Skeletal muscle tissue (tissue), 4 donors: ENCODE measurements around the gene TMEM255B. TPM values are rescaled to one million over a fixed set of nuclear protein-coding genes. Genes with fewer than 3 reads are reported as not detected.

Experiments
- H3K27ac ChIP-seq: one replicate; pipeline ENCODE4 v1.7.0; 2013; ENCODE audit warnings: mild to moderate bottlenecking, low read depth, low read length, inconsistent platforms
- H3K27me3 ChIP-seq, 3 donors: one replicate each; pipeline ENCODE4 v1.7.0; 2013; ENCODE audit warnings: low read length in 3 of 3; ENCODE audit not compliant: control insufficient read depth in 3 of 3, insufficient read depth in 3 of 3
- H3K36me3 ChIP-seq, 3 donors: one replicate each; pipeline ENCODE4 v1.7.0; 2013; ENCODE audit warnings: low read length in 3 of 3; ENCODE audit not compliant: control insufficient read depth in 3 of 3, insufficient read depth in 3 of 3
- H3K4me1 ChIP-seq, 3 donors: one replicate each; pipeline ENCODE4 v1.7.0; 2013; ENCODE audit warnings: low read length in 3 of 3, mild to moderate bottlenecking in 3 of 3; ENCODE audit not compliant: control insufficient read depth in 3 of 3, insufficient read depth in 3 of 3
- H3K4me3 ChIP-seq, 3 donors: one replicate each; pipeline ENCODE4 v1.7.0; 2013; ENCODE audit warnings: low read length in 3 of 3
- H3K9ac ChIP-seq, 3 donors: one replicate each; pipeline ENCODE4 v1.7.0; 2013; ENCODE audit warnings: low read length in 3 of 3, mild to moderate bottlenecking in 3 of 3, moderate library complexity in 2 of 3, low read depth in 1 of 3
- H3K9me3 ChIP-seq, 3 donors: one replicate each; pipeline ENCODE4 v1.7.0; 2013; ENCODE audit warnings: low read length in 3 of 3; ENCODE audit not compliant: control insufficient read depth in 3 of 3
- total RNA-seq: library from RNA; depleted of rRNA; stranded (reverse); fragments of >200 nt; gene quantifications from one replicate; pipeline ENCODE4 v1.2.3, GENCODE V29; 2014
- donor health status: Osteomylitis.

Gene TMEM255B
- total RNA-seq, 1 donor from 2014 or later: 2.6 TPM

DNA sequence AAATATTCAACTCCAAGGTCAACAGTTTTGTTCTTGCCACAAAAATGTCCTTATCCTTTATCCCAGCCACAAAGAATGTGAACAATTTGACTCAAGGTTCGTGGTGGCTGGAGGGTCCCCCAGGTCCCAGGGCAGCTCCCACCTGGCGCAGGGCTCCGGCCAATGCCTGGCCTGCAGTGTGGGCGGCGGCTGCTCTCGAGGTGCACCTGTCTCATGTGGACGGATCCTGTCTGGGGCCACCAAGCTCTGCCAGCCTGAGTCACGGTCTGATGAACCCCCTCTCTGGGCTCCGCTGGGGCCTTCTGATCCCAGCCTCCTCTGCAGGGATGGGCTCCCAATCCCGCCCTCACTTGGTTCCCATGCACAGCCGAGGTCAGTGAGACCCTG, 55.4 kb downstream of the TMEM255B start:
- Histone ChIP-seq H3K27ac (peak overlapping the region; percentile 18), H3K4me1 (peaks cover 11 to 26% (median 24%) of the 10 kb centered on the region in 3 donors), H3K9me3 (peaks cover 0 to 4% (median 0%) of the 10 kb centered on the region in 3 donors), H3K4me3 (no peak overlapping the region), H3K27me3 (peaks cover 0 to 9% (median 0%) of the 10 kb centered on the region in 3 donors), H3K9ac (no peak overlapping the region), H3K36me3 (no peaks in the 10 kb centered on the region)

GRCh38 chr13:113815151-113816058, 56.4 kb downstream of the TMEM255B start:
- Histone ChIP-seq H3K9ac (no peak overlapping the region), H3K9me3 (no peaks in the 10 kb centered on the region), H3K4me1 (peaks cover 21 to 36% (median 34%) of the 10 kb centered on the region in 3 donors), H3K4me3 (peak overlapping the region in 2 of 3 donors; percentile 6 to 48), H3K27me3 (peaks cover 0 to 9% (median 0%) of the 10 kb centered on the region in 3 donors), H3K36me3 (no peaks in the 10 kb centered on the region), H3K27ac (no peak overlapping the region)

- H3K4me3 ChIP-seq: no peak overlapping the region
- H3K9ac ChIP-seq: peak overlapping the region in 1 of 3 donors; percentile 33
- peaks cover 0 to 9% (median 0%) of the 10 kb centered on the region in 3 donors for H3K27me3 ChIP-seq
- H3K4me1 ChIP-seq: peaks cover 31 to 46% (median 44%) of the 10 kb centered on the region in 3 donors
- H3K27ac ChIP-seq: no peak overlapping the region
- H3K36me3 ChIP-seq: no peaks in the 10 kb centered on the region
- no peaks in the 10 kb centered on the region for H3K9me3 ChIP-seq
Observed at GRCh38 chr13:113816254-113816929, 57.4 kb downstream of the TMEM255B start.

GRCh38 chr13:113816946-113817859, 58.2 kb downstream of the TMEM255B start:
- Histone ChIP-seq H3K36me3 (peaks cover 0 to 4% (median 4%) of the 10 kb centered on the region in 3 donors), H3K27me3 (peaks cover 0 to 4% (median 0%) of the 10 kb centered on the region in 3 donors), H3K27ac (peak overlapping the region; percentile 40), H3K4me3 (peak overlapping the region in 1 of 3 donors; percentile 29), H3K9ac (peak overlapping the region in 1 of 3 donors; percentile 45), H3K4me1 (peaks cover 39 to 54% (median 52%) of the 10 kb centered on the region in 3 donors), H3K9me3 (no peaks in the 10 kb centered on the region)

DNA sequence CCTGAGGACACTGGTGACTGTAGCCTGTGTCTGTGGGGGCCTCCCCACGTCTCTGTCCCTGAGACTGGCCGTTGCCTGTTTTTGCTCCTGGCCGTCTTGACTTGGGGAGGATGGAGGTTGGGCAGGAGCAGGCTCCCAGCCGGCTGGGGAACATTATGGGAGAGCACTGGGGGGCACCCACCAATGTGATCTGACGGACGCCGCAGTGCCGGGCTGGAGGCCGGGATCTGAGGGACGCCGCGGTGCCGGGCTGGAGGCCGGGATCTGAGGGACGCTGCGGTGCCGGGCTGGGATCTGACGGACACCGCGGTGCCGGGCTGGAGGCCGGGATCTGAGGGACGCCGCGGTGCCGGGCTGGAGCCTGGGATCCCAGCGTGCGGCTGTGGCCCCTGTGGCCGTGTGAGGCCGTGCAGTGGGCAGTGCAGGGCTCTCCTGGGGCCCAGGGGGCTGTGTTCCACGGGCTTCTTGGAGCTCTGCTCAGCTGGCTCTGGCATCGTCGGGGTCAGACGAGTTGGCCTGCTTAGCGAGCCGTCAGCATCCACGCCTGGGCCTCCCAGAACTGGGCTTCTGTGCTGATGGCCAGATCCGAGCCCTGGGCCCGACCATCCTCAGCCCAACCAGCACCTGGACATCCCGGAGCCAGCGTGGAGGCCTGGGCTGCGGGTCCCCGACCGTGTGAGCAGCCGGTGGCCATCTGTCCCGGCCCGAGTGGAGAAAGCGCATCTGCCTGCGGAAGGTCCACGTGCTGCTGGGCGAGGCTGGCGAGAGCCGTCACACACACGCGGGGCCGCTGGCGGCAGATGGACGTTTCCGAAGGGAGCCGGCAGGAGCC, 59.0 kb downstream of the TMEM255B start:
- no peak overlapping the region for H3K4me3 ChIP-seq
- H3K9ac ChIP-seq: peak overlapping the region in 1 of 3 donors; percentile 45
- H3K4me1 ChIP-seq: peaks cover 41 to 56% (median 55%) of the 10 kb centered on the region in 3 donors
- peak overlapping the region; percentile 40 for H3K27ac ChIP-seq
- H3K27me3 ChIP-seq: peaks cover 0 to 3% (median 0%) of the 10 kb centered on the region in 3 donors
- no peaks in the 10 kb centered on the region for H3K9me3 ChIP-seq
- H3K36me3 ChIP-seq: peaks cover 6 to 13% (median 6%) of the 10 kb centered on the region in 3 donors

GRCh38 chr13:113818700-113819295, 59.8 kb downstream of the TMEM255B start:
- no peaks in the 10 kb centered on the region for H3K9me3 ChIP-seq
- peaks cover 12 to 20% (median 14%) of the 10 kb centered on the region in 3 donors for H3K36me3 ChIP-seq
- peaks cover 0 to 3% (median 0%) of the 10 kb centered on the region in 3 donors for H3K27me3 ChIP-seq
- no peak overlapping the region for H3K9ac ChIP-seq
- H3K4me1 ChIP-seq: peaks cover 41 to 56% (median 55%) of the 10 kb centered on the region in 3 donors
- H3K27ac ChIP-seq: no peak overlapping the region
- H3K4me3 ChIP-seq: no peak overlapping the region

GRCh38 chr13:113819341-113819730, 60.3 kb downstream of the TMEM255B start:
- peaks cover 41 to 56% (median 55%) of the 10 kb centered on the region in 3 donors for H3K4me1 ChIP-seq
- no peak overlapping the region for H3K9ac ChIP-seq
- H3K36me3 ChIP-seq: peaks cover 13 to 22% (median 15%) of the 10 kb centered on the region in 3 donors
- no peaks in the 10 kb centered on the region for H3K9me3 ChIP-seq
- no peak overlapping the region for H3K4me3 ChIP-seq
- no peak overlapping the region for H3K27ac ChIP-seq
- peaks cover 0 to 3% (median 0%) of the 10 kb centered on the region in 3 donors for H3K27me3 ChIP-seq

- peak overlapping the region in 2 of 3 donors; percentile 41 to 77 for H3K9ac ChIP-seq
Observed at GRCh38 chr13:113819731-113820715, 61.0 kb downstream of the TMEM255B start.

More at GRCh38 chr13:113819731-113820715, 61.0 kb downstream of the TMEM255B start:
- H3K27ac ChIP-seq: peak overlapping the region; percentile 79
- H3K27me3 ChIP-seq: peaks cover 0 to under 1% (median 0%) of the 10 kb centered on the region in 3 donors
- peak overlapping the region in 2 of 3 donors; percentile 30 to 50 for H3K4me3 ChIP-seq
- no peaks in the 10 kb centered on the region for H3K9me3 ChIP-seq
- peaks cover 41 to 56% (median 55%) of the 10 kb centered on the region in 3 donors for H3K4me1 ChIP-seq
- H3K36me3 ChIP-seq: peaks cover 13 to 25% (median 20%) of the 10 kb centered on the region in 3 donors
